ENCODE data around the gene BCL2L15.
A peak's percentile ranks its signal among the peaks of the same experiment; 100 is the strongest.

Gene BCL2L15

GRCh38 chr1:113887402-113888175, at the start of gene BCL2L15:
BCL2L15 (minus strand) TSS chr1:113887581; CDS start chr1:113887375, 206 bp downstream.
- no peak for DNase-seq

GRCh38 chr1:113937146-113937545, 49.8 kb upstream of the BCL2L15 start:
- no peak for DNase-seq

GRCh38 chr1:113935970-113936369, 48.6 kb upstream of the BCL2L15 start:
- no peak for DNase-seq

GRCh38 chr1:113935176-113935575, 47.8 kb upstream of the BCL2L15 start:
- DNase-seq = no peak

- DNase-seq = no peak
Observed at GRCh38 chr1:113934511-113935055, 47.2 kb upstream of the BCL2L15 start.

- DNase-seq = no peak
Observed at GRCh38 chr1:113934006-113934405, 46.6 kb upstream of the BCL2L15 start.

- no peak for DNase-seq
Observed at GRCh38 chr1:113931451-113931851, 44.1 kb upstream of the BCL2L15 start.

- no peak for DNase-seq
Observed at GRCh38 chr1:113930499-113931161, 43.2 kb upstream of the BCL2L15 start.

- peak in 1 of 2 experiments; percentile 80 for DNase-seq
Observed at GRCh38 chr1:113929750-113930498, 42.5 kb upstream of the BCL2L15 start.

- peak; percentile 75 to 86 for DNase-seq
Observed at GRCh38 chr1:113928941-113929749, 41.8 kb upstream of the BCL2L15 start, which contains the start of gene HIPK1. HIPK1 (plus strand) TSS chr1:113929324.

GRCh38 chr1:113928187-113928930, 41.0 kb upstream of the BCL2L15 start:
- DNase-seq = no peak

- no peak for DNase-seq
Observed at GRCh38 chr1:113924473-113924872, 37.1 kb upstream of the BCL2L15 start.

GRCh38 chr1:113922957-113923356, 35.6 kb upstream of the BCL2L15 start:
- DNase-seq = no peak

- no peak for DNase-seq
Observed at GRCh38 chr1:113918243-113918642, 30.9 kb upstream of the BCL2L15 start.

- DNase-seq = no peak
Observed at GRCh38 chr1:113917400-113918082, 30.2 kb upstream of the BCL2L15 start.

GRCh38 chr1:113916974-113917373, 29.6 kb upstream of the BCL2L15 start:
- no peak for DNase-seq

GRCh38 chr1:113913887-113914664, 26.7 kb upstream of the BCL2L15 start:
- DNase-seq = no peak

GRCh38 chr1:113913312-113913668, 25.9 kb upstream of the BCL2L15 start:
- DNase-seq = no peak

- no peak for DNase-seq
Observed at GRCh38 chr1:113912594-113913311, 25.4 kb upstream of the BCL2L15 start.
